ENCODE results near the gene PRKN. TPM values are rescaled to one million over a fixed set of nuclear protein-coding genes. Genes with fewer than 3 reads are reported as not detected.

The PRKN gene
- total and polyA plus RNA-seq, 9 of the 15 experiments (the other 6 are each of a cell fraction or from before 2014, with no cell fraction given): 0.03 to 0.96 (median 0.15) TPM; not detected in 2

GRCh38 chr6:161654209-161654608 is 1073.4 kb downstream of the PRKN start (continued):
- no peak for TF ChIP-seq ZBTB2 (IDR thresholded peaks at IDR 0.05)
- TF ChIP-seq NFE2 (IDR thresholded peaks at IDR 0.05; ENCODE audit: low read depth): peak; percentile 42; the same call in 1 of the 2 replicates

GRCh38 chr6:161651949-161652348 is 1075.6 kb downstream of the PRKN start:
- H3K79me2 ChIP-seq (ENCODE audit: control insufficient read depth, insufficient read depth, low read length): no peaks in the 10 kb centered on the region

More at GRCh38 chr6:161651949-161652348, 1075.6 kb downstream of the PRKN start:
- FAIRE-seq (no peak), ATAC-seq (no peak), DNase-seq (ENCODE audit: extremely low read depth in 1 of 4, low spot score in 3 of 4) (no peak)
- no peaks in the 10 kb centered on the region for H3K9me1 ChIP-seq (ENCODE audit: control insufficient read depth, insufficient read depth, low read length)
- intact Hi-C loops (cut with micrococcal nuclease): no loop called here
- H2AFZ ChIP-seq (ENCODE audit: low read depth, low read length): no peak overlapping the region
- H3K27me3 ChIP-seq (ENCODE audit: control insufficient read depth in 2 of 2, insufficient read depth in 2 of 2, low read length in 2 of 2): no peaks in the 10 kb centered on the region
- H3K9ac ChIP-seq (ENCODE audit: insufficient read depth in 1 of 2, low read depth in 2 of 2, low read length in 2 of 2): no peak overlapping the region
- H4K20me1 ChIP-seq (replicated peaks; ENCODE audit: control insufficient read depth, insufficient read depth, low read length): no peaks in the 10 kb centered on the region
- H3K4me2 ChIP-seq (ENCODE audit: insufficient read depth, low read length): no peak overlapping the region
- no peak overlapping the region for H3K4me3 ChIP-seq
- H3K9me3 ChIP-seq (replicated peaks; ENCODE audit: control insufficient read depth, insufficient read depth, low read depth, low read length): no peaks in the 10 kb centered on the region
- H3K27ac ChIP-seq (ENCODE audit: extremely low read depth, low read depth, low read length): no peak overlapping the region
- 0% methylated on average over 1 of the region's 1 CpG for WGBS (ENCODE audit: insufficient coverage, low coverage, missing lambda C conversion rate)
- CTCF ChIA-PET (ENCODE audit: low intra/inter-chr PET ratio): no interaction called here
- no TSS peak for BruUV-seq (replicated peaks)
- H3K4me1 ChIP-seq (replicated peaks in 1 of 2; ENCODE audit: control insufficient read depth in 2 of 2, insufficient read depth in 2 of 2, low read length in 2 of 2): no peaks in the 10 kb centered on the region
- in situ Hi-C loops (cut with MboI): no loop called here
- POLR2A ChIA-PET: interaction anchor here (1.8 kb wide), 1 partner anchor 11 kb away, joined by 6 read pairs; no protein-coding TSS in a partner anchor
- H3K36me3 ChIP-seq (ENCODE audit: control insufficient read depth, insufficient read depth, low read length): no peaks in the 10 kb centered on the region
- TF ChIP-seq ZNF518B (CRISPR knock-in tag; IDR thresholded peaks at IDR 0.05) (no peak), RBM39 (optimal IDR thresholded peaks at IDR 0.05; ENCODE audit: low read depth, low read length) (no peak), POLR2A (conservative IDR thresholded peaks at IDR 0.05) (no peak), CCAR2 (IDR thresholded peaks at IDR 0.05; ENCODE audit: low read depth, low read length) (no peak), EP300 (IDR thresholded peaks at IDR 0.05; ENCODE audit: low read length) (no peak), ZNF143 (CRISPR knock-in tag; IDR thresholded peaks at IDR 0.05) (no peak), THAP12 (CRISPR knock-in tag; IDR thresholded peaks at IDR 0.05) (no peak)
